Measurements from ENCODE around the gene NDUFAF4.
"Not testable (repeated sequence)": the region's sequence is repeated elsewhere in the genome, so short reads cannot be mapped to it uniquely, and the experiment has no call there.

The NDUFAF4 gene

GRCh38 chr6:96899019-96899418 lies 1.3 kb upstream of the NDUFAF4 start:
- no peak for DNase-seq (ENCODE audit: low spot score)

- DNase-seq (ENCODE audit: low spot score), result no peak
These were observed 655 bp upstream of the NDUFAF4 start for GRCh38 chr6:96898241-96898851.

- DNase-seq (ENCODE audit: low spot score), result no peak
These were observed 8.5 kb downstream of the NDUFAF4 start for GRCh38 chr6:96889146-96889545.

GRCh38 chr6:96888745-96889144 lies 8.9 kb downstream of the NDUFAF4 start:
- no peak for DNase-seq (ENCODE audit: low spot score)

GRCh38 chr6:96886519-96886918 lies 11.2 kb downstream of the NDUFAF4 start:
- no peak for DNase-seq (ENCODE audit: low spot score)

- DNase-seq (ENCODE audit: low spot score), result not testable (repeated sequence)
These were observed 12.5 kb downstream of the NDUFAF4 start for GRCh38 chr6:96885187-96885631.

- DNase-seq (ENCODE audit: low spot score), result no peak
These were observed 19.5 kb downstream of the NDUFAF4 start for GRCh38 chr6:96878143-96878542.

- DNase-seq (ENCODE audit: low spot score), result no peak
These were observed 20.7 kb downstream of the NDUFAF4 start for GRCh38 chr6:96876886-96877545.

GRCh38 chr6:96872976-96873375 lies 24.7 kb downstream of the NDUFAF4 start:
- DNase-seq (ENCODE audit: low spot score), result no peak

GRCh38 chr6:96865055-96865405 lies 32.7 kb downstream of the NDUFAF4 start:
- no peak for DNase-seq (ENCODE audit: low spot score)

GRCh38 chr6:96864216-96865054 lies 33.3 kb downstream of the NDUFAF4 start:
- DNase-seq (ENCODE audit: low spot score), result no peak

GRCh38 chr6:96862560-96862959 lies 35.1 kb downstream of the NDUFAF4 start:
- no peak for DNase-seq (ENCODE audit: low spot score)

GRCh38 chr6:96861588-96861987 lies 36.1 kb downstream of the NDUFAF4 start:
- DNase-seq (ENCODE audit: low spot score), result no peak

- no peak for DNase-seq (ENCODE audit: low spot score)
These were observed 40.8 kb downstream of the NDUFAF4 start for GRCh38 chr6:96856856-96857255.

- DNase-seq (ENCODE audit: low spot score), result no peak
These were observed 44.6 kb downstream of the NDUFAF4 start for GRCh38 chr6:96853083-96853482.

GRCh38 chr6:96852605-96853004 lies 45.1 kb downstream of the NDUFAF4 start:
- no peak for DNase-seq (ENCODE audit: low spot score)

GRCh38 chr6:96851858-96852257 lies 45.8 kb downstream of the NDUFAF4 start:
- DNase-seq (ENCODE audit: low spot score), result no peak

- DNase-seq (ENCODE audit: low spot score), result no peak
These were observed 48.1 kb downstream of the NDUFAF4 start for GRCh38 chr6:96849615-96850014.

GRCh38 chr6:96844530-96844929 lies 53.2 kb downstream of the NDUFAF4 start:
- no peak for DNase-seq (ENCODE audit: low spot score)

- no peak for DNase-seq (ENCODE audit: low spot score)
These were observed 56.3 kb downstream of the NDUFAF4 start for GRCh38 chr6:96841345-96841744.

Measured in HuH-7 (cell line).